ENCODE data around the gene UBE2D4. TPM values are rescaled to one million over a fixed set of nuclear protein-coding genes. Genes with fewer than 3 reads are reported as not detected.

UBE2D4 gene
- total RNA-seq, 1 experiment from 2014 or later, result 14.3 TPM

DNA sequence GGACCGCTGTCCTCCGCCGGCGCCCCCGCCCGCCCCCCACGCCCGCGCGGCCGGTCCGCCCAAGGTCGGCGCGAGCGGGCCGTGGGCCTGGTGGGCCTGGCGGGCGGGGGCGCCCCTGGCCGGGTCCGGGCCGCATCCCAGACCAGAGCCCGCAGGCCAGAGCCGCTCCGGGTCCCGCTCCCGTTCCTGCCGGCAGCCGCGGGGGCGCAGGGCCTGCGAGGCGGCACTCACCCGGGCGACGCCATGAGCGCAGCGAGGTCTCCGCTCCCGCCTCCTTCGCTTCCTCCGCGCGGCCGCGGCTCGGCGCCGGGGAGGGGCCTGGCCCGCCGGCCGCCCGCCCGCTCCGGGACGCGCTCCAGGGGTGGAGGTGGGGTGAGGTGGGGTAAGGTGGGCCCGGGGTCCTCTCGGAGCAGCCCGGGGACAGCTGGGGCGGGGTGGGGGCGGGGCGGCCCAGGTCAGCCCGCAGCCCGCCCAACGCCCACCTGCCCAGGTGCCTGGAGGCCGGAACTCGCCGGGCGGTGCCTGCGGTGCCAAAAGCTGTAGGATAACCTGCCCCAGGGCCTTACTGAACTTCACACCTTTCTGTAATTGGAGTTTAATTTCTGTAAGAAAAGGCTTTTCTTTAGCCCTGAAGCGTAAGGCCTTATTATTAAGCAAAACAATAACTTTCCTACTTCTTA lies 19.8 kb upstream of the UBE2D4 start, which contains the start of gene URGCP:
Gene URGCP, minus strand, starts transcription at position 266 of the 680 bp plus-strand sequence. Its CDS starts 21 bp downstream, at position 245.
- DNase-seq (ENCODE audit: low spot score), result no peak

GRCh38 chr7:43914795-43915194 lies 11.4 kb upstream of the UBE2D4 start:
- DNase-seq (ENCODE audit: low spot score), result no peak

DNA sequence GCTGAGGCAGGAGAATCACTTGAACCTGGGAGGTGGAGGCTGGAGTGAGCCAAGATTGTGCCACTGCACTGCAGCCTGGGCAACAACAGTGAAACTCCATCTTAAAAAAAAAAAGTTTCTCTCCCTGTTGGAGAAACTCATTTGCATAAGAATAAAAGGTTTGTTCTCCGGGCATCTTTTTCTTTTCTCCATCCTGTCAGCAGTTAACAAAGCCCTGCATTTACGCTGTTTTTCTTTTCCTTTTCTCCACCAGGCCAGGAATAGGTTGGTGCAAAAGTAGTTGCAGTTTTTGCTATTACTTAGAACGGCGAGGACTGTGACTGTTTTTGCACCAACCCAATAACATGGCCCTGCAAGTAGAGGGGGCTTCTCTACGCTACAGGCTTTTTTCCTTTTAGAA lies 10.3 kb upstream of the UBE2D4 start:
- DNase-seq (ENCODE audit: low spot score), result no peak

DNA sequence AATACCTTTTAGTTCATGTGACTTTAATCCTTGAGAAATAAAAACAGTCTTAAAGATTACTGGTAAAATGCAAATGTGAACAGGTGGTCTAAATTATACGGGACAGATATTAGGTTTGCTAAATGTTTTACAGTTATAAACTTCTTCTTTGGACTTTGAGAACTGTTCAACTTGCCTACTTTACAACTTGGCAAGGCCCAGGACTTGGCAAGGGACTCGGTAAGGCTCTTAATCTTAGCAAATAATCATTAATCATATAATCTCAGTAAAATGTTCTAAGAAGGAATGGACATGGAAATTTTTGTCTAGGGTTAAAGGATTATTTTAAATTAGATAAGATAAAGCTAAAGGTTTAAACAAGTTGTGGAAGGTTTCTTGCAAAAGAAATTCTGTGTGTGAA lies 4.8 kb upstream of the UBE2D4 start:
- no peak for DNase-seq (ENCODE audit: low spot score)

- no peak for DNase-seq (ENCODE audit: low spot score)
Observed at GRCh38 chr7:43922726-43923125, 3.5 kb upstream of the UBE2D4 start.

DNA sequence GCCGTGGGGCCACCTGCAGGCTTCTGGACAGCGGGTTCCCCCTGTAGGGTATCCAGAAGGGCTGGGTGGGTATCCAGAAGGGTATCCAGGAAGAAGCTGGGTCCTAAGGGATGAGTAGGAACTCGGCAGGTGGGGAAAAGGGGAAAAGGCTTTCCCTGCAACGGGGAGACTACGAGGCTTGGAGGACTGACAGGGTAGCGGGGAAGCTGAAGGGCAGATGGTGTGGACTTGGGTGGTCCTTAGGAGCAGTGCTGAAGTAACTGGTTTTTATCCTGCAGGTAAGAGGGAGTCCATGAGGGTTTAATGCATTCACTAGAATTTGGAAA lies 525 bp downstream of the UBE2D4 start:
- no peak for DNase-seq (ENCODE audit: low spot score)

DNA sequence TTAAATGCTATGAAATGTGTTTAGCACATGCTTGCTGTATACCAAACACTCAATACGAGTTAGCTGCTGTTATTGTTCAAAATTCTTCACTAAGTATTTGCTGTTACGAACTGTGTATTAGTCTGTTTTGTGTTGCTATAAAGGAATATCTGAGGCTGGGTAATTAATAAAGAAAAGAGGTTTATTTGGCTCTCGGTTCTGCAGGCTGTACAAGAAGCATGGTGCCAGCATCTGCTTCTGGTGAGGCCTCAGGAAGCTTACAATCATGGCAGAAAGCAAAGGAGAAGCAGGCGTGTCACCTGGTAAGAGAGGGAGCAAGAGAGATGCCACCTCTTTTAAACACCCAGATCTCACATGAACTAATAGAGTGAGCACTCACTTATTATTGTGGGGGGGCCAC lies 1.6 kb downstream of the UBE2D4 start:
- no peak for DNase-seq (ENCODE audit: low spot score)

DNA sequence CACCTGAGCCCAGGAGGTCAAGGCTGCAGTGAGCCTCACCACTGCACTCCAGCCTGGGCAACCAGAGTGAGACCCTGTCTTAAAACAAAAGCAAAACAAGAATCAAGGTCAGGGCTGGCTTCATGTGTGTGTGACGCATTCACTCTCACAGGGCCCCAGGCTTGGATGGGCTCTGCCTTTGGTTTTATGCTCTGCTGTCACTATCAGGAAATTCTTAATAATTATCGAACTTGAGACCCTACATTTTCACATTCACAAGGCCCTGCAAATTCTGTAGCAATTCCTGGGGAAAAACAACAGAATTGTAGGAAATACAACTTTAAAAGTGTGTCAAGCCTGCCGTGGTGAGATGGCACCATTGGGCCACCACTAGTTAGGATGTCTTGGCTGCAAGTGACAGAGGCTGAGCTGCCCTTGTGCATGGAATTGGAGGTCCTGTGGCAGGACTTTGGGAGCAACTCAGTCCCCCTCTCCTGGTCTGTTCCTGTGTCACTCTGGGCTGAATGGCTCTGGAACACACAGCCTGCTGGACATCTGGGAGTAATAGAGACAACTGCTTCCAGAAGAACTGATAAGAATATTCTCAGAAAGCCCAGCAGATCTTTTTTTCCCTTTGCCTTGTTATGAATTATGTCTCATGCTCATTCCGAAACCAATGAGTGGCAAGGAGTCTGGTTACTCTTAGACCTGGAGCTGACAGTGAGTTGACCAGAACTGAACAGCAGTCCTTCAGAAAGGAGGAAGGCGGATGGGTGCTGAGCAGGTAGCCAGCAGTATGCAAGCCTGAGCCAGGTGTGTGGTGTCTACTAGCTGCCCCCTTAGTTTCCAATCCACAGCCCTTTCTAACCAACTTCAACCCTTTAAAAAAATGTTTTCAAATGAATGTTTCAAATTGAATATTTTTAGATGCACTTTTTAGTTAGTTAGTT lies 3.6 kb downstream of the UBE2D4 start:
- DNase-seq (ENCODE audit: low spot score), result no peak

GRCh38 chr7:43931346-43931745 lies 5.1 kb downstream of the UBE2D4 start:
- DNase-seq (ENCODE audit: low spot score), result no peak

DNA sequence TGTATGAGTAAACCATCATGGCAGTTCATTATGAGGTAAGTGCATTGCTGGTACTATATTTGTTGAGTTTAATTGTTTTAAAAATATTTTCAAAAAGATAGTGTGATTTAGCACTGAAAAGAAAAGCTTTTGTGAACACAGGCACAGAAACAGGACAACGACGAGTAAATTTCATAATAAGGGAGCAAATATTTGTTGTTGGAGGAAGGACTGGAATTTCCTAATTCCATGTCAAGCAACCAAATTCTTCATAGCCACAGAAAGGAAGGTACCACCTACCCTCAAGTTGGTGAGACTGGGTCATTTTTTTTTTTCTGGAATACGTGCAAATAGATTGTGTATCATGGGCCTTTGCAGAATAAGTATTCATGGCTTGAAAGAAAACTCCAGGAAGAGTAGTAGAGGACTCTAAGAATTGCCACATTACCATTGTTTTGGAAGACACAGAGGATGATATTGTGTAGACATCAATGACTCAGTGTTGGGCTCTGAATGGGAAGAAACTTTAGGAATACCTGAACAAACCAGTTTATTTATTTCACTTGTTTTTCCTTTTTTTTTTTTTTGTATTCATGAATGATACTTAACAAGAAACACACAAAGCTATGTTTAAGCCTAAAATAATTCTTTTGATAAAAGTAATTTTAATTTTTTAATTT lies 7.8 kb downstream of the UBE2D4 start:
- DNase-seq (ENCODE audit: low spot score), result no peak

GRCh38 chr7:43937444-43937843 lies 11.2 kb downstream of the UBE2D4 start:
- DNase-seq (ENCODE audit: low spot score), result no peak

GRCh38 chr7:43938892-43939482 lies 12.8 kb downstream of the UBE2D4 start:
- no peak for DNase-seq (ENCODE audit: low spot score)

GRCh38 chr7:43942250-43942649 lies 16.0 kb downstream of the UBE2D4 start:
- DNase-seq (ENCODE audit: low spot score), result no peak

GRCh38 chr7:43942997-43943396 lies 16.8 kb downstream of the UBE2D4 start:
- DNase-seq (ENCODE audit: low spot score), result no peak

DNA sequence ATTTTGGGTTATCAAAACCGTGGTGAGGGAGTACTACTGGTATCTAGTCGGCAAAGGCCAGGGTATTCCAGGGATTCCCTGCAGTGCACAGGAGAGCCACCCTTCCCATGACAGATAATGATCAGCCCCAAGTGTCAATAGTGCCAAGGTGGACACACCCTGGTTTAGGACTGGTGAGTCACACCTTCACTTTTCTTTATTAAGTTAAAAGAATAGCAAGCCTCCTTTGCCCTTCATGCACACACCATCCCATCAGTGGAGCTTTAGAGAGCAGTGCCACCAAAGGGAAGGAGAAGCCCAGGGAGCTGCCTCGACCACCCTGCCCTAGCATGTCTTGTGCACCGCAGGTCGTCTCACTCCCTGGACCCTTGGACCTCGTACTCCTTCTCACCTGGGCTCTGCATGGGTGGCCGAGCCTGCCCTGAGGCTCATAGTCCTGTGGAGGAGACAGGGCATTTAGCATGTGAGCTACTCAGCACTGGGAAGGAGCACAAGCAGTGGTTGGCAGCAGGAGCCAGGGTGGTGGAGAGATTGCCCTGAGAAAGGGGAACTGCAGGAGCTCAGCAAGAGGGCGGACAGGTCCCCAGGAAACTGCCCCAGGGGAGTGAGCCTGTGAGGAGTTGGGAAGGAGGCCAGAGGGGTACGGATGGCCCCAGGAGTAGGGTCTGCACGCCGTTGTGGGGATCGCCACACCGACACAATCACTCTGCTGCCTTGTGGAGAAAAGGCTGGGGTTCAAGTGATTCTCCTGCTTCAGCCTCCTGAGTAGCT lies 17.4 kb downstream of the UBE2D4 start:
- DNase-seq (ENCODE audit: low spot score), result no peak

GRCh38 chr7:43944286-43944685 lies 18.1 kb downstream of the UBE2D4 start:
- no peak for DNase-seq (ENCODE audit: low spot score)

DNA sequence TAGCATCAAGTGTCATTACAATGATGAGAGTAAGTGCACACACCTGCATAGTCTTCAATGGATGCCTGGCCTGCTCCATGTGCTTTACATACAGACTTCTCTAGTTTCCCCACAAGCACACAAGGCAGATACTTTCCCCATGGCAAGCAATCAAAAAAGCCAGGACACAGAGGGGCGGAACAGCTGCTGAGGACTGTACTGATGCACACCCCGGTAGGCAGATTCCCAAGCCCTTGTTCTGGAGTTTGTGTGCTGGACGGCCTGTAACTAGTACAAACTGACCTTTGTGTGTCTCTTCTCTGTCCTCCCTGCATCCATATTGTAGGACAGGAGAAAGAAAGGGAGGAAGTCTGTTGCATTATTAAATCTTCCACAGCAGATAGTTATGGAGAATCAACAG lies 25.8 kb downstream of the UBE2D4 start:
- DNase-seq (ENCODE audit: low spot score), result no peak

GRCh38 chr7:43953071-43953470 lies 26.8 kb downstream of the UBE2D4 start:
- no peak for DNase-seq (ENCODE audit: low spot score)

GRCh38 chr7:43954524-43955228 lies 28.4 kb downstream of the UBE2D4 start:
- peak; percentile 75 for DNase-seq (ENCODE audit: low spot score)

DNA sequence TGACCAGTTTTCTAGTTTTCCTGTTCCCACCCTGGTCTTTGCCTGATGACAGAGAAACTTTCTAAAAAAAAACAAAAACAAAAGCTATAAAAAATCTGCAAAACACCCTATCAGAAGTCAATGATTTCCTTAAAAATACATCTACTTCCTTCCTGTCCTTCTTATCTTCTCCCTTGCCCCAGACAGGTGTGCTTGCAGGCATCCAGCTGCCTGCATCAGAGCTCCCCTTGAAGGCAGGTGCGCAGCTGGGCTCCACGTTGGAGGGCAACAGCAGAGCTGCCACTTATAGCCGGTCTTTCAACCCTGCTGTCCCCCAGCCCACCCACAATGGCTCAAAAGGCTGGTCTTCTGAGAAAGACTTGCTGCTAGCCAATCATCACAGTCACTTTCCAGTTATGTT lies 29.8 kb downstream of the UBE2D4 start:
- DNase-seq (ENCODE audit: low spot score), result no peak

DNA sequence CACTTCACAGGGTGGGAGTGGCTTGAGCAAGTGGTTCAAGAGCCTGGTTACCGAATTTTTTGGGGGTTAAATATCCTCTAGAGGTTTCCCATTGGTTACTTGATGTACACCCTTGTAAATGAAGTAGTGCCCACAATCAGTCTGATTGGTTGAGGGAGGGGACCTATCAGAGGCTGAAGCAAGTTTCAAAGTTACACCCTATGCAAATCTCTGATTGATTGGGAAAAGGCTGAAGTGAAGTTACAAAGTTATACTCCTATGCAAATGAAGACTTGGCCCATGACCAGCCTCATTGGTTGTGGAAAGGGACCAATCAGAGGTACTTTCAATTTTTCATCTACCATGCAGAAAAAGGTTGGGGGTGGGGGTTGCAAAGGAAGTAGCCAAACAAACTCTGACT lies 34.7 kb downstream of the UBE2D4 start:
- no peak for DNase-seq (ENCODE audit: low spot score)

Data from A172 (cell line).